GM21717 (cell line): ENCODE measurements around the gene LMNA.

Experiments
- ATAC-seq: cut with Tn5 transposase; IDR thresholded peaks from one replicate; pipeline ENCODE4 v1.9.1; 2021; ENCODE audit warnings: mild to moderate bottlenecking, moderate library complexity; ENCODE audit not compliant: unreplicated experiment

Gene LMNA

GRCh38 chr1:156081180-156081916 lies 33.2 kb upstream of the LMNA start:
- no peak for ATAC-seq

GRCh38 chr1:156081917-156082308 lies 32.6 kb upstream of the LMNA start:
- ATAC-seq = no peak

- ATAC-seq = no peak
Observed at GRCh38 chr1:156082309-156083091, 32.0 kb upstream of the LMNA start, which contains the start of gene MEX3A. MEX3A (minus strand) TSS chr1:156082465; CDS start chr1:156081998, 467 bp downstream.

GRCh38 chr1:156083800-156084790 lies 30.4 kb upstream of the LMNA start:
- no peak for ATAC-seq

- no peak for ATAC-seq
Observed at GRCh38 chr1:156086256-156086662, 28.3 kb upstream of the LMNA start.

- ATAC-seq = no peak
Observed at GRCh38 chr1:156089704-156090103, 24.8 kb upstream of the LMNA start.

GRCh38 chr1:156090138-156090839 lies 24.2 kb upstream of the LMNA start:
- ATAC-seq = no peak

- no peak for ATAC-seq
Observed at GRCh38 chr1:156090840-156091188, 23.7 kb upstream of the LMNA start.

- ATAC-seq = no peak
Observed at GRCh38 chr1:156091610-156092009, 22.9 kb upstream of the LMNA start.

GRCh38 chr1:156095906-156096508 lies 18.5 kb upstream of the LMNA start:
- no peak for ATAC-seq

- peak; percentile 54 for ATAC-seq
Observed at GRCh38 chr1:156096640-156097391, 17.7 kb upstream of the LMNA start.

GRCh38 chr1:156097499-156098178 lies 16.9 kb upstream of the LMNA start:
- no peak for ATAC-seq

- no peak for ATAC-seq
Observed at GRCh38 chr1:156098784-156099183, 15.7 kb upstream of the LMNA start.

- no peak for ATAC-seq
Observed at GRCh38 chr1:156099282-156099681, 15.2 kb upstream of the LMNA start.

GRCh38 chr1:156100205-156100995 lies 14.1 kb upstream of the LMNA start:
- no peak for ATAC-seq

- ATAC-seq = no peak
Observed at GRCh38 chr1:156101880-156102279, 12.6 kb upstream of the LMNA start.

- no peak for ATAC-seq
Observed at GRCh38 chr1:156102633-156103511, 11.6 kb upstream of the LMNA start.
